AG04450 (cell line): ENCODE data around the gene LEFTY2. TPM values are rescaled to one million over a fixed set of nuclear protein-coding genes. Genes with fewer than 3 reads are reported as not detected.

Source experiments
- CTCF ChIA-PET: fragments of 300-600, 350-600 bp; formaldehyde crosslinking; extraction: SDS; loops from one replicate; lab custom pipeline; 2022; ENCODE audit warnings: antibody characterized with exemption, inconsistent platforms; lab: Charles Lee
- POLR2A ChIA-PET: fragments of 350-600 bp; formaldehyde crosslinking; extraction: SDS; loops from one replicate; lab custom pipeline; 2021; ENCODE audit warnings: antibody characterized with exemption, inconsistent platforms; lab: Yijun Ruan, JAX
- DNase-seq: peaks from one replicate; pipeline ENCODE4 v3.0.0-alpha.2; 2011; ENCODE audit warnings: low read depth, low spot score
- H3K27ac ChIP-seq: one replicate; pipeline ENCODE4 v1.5.1; 2012; ENCODE audit warnings: low read depth, low read length, control low read depth
- H3K27me3 ChIP-seq: one replicate; pipeline ENCODE4 v1.6.0; 2012; ENCODE audit warnings: low read length; ENCODE audit not compliant: control insufficient read depth, insufficient read depth
- H3K4me3 ChIP-seq: 2 replicates; pipeline ENCODE4 v1.5.1; 2011; ENCODE audit warnings: mild to moderate bottlenecking, low read depth, low read length, control low read depth
- H3K9me3 ChIP-seq: 2 replicates; pipeline ENCODE4 v1.5.1; 2012; ENCODE audit warnings: low read length; ENCODE audit not compliant: control insufficient read depth, insufficient read depth
- polyA minus RNA-seq: library from RNA; depleted of rRNA, polyadenylated mRNA; stranded (reverse); fragments of >200 nt; gene quantifications from 2 replicates; pipeline ENCODE4 v1.2.3, GENCODE V29; 2011; rRNA and poly(A)+ RNA removed
- polyA plus RNA-seq: library from polyadenylated mRNA; depleted of rRNA; stranded (reverse); fragments of >200 nt; gene quantifications from 2 replicates; pipeline ENCODE4 v1.2.3, GENCODE V29; 2011; rRNA removed
- TF ChIP-seq, protein P1 (sequence below): IDR thresholded peaks from 2 replicates; pipeline ENCODE4 v1.5.1; 2011; ENCODE audit warnings: low read depth, low read length, control low read depth, inconsistent platforms

Gene LEFTY2
- polyA plus RNA-seq (not detected in 2 replicates), polyA minus RNA-seq (not detected in 2 replicates)

DNA sequence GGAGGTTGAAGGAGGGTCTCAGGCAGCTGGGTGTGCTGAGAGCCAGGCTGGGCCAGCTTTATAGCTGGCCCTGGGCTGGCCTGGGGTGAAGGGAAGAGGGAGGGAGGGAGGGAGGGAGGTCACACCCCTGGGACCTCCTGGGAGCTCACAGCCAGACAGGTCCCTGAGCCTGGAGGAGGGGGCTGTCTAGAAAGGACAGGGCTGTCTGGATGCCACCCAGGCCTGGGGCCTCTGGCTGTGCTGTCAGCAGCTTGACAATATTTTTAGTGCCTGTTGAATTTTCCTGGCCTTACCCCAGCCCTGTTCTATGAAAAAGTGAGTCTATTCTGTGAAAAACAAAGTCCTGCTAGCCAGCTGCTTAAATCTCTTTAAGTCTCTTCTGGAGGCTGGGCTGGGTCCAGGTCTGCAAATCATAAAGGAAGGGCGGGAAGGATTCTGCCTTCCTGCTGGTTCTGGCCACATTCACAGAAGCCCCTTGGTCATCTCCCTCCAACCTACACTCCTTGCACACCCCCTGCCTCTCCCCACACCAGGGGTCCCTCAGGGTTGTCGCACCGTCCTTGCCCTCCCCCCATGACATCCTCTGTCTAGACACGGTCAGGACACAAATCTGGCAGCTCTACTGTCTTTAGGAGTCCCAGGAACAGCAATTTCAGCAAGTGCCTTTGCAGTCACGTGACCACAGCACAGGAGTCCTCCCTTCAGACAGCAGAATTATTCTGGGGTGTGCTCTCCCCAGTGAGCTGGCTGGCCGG is at the start of gene LEFTY2:
Gene LEFTY2 (minus strand): TSS at position 34 of the 755 bp plus-strand sequence. CDS start 80 bp downstream, outside the sequence.
- CTCF ChIA-PET = no interaction called here
- no peak for DNase-seq
- Histone ChIP-seq H3K27me3 (peaks cover 9% of the 10 kb centered on the region), H3K27ac (no peak within 1 kb of the TSS), H3K9me3 (no peaks in the 10 kb centered on the region; the same call in 1 of the 2 replicates), H3K4me3 (no peak within 1 kb of the TSS)
- TF ChIP-seq, protein P1, sequence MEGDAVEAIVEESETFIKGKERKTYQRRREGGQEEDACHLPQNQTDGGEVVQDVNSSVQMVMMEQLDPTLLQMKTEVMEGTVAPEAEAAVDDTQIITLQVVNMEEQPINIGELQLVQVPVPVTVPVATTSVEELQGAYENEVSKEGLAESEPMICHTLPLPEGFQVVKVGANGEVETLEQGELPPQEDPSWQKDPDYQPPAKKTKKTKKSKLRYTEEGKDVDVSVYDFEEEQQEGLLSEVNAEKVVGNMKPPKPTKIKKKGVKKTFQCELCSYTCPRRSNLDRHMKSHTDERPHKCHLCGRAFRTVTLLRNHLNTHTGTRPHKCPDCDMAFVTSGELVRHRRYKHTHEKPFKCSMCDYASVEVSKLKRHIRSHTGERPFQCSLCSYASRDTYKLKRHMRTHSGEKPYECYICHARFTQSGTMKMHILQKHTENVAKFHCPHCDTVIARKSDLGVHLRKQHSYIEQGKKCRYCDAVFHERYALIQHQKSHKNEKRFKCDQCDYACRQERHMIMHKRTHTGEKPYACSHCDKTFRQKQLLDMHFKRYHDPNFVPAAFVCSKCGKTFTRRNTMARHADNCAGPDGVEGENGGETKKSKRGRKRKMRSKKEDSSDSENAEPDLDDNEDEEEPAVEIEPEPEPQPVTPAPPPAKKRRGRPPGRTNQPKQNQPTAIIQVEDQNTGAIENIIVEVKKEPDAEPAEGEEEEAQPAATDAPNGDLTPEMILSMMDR = no peak
- POLR2A ChIA-PET = interaction anchor here (0.5 to 1.0 kb wide), 2 partner anchors 17 to 123 kb away, joined by 3 read pairs; partner anchors contain the start of gene PYCR2

DNA sequence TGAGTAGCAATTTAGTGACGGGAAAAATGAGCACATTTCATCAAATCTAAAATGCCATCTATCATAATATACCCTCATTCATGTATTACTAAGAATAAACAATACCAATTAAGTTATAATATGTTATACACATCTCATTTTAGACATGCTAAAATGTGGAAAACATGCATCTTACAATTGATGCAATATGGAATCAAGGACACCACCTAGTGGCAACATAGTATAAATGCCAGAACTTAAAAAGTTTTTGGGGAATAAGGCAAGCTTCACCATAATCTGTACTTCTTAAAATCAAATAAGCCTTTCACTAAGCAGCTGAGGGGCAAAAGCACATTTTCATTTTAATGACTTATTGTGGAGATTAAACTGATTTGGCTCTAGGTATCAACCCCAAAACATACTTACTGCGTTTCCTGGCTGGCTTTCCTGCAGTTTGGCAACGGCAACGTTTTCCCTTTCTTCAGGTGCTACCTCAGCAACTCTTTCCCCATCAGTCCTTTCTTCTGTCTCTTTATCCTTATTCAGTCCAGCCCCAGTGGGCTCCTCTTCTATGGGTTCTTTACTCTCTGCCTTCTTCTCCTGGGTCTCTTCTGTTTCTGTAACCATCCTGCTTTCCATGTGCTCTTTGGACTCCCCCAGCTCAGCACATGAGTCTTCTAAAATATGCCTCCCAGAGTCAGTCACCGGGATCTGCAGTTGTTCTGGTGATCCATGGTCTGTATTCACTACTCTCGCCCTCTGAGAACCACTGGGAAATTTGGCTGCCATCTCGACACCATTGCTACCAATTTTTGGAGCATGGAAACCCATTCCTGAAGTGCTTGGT is 46.7 kb upstream of the LEFTY2 start:
- H3K27ac ChIP-seq = no peak overlapping the region
- POLR2A ChIA-PET = no interaction called here
- peak; percentile 20 for DNase-seq

GRCh38 chr1:225981714-225982113 is 40.7 kb upstream of the LEFTY2 start:
- no peaks in the 10 kb centered on the region for H3K27me3 ChIP-seq
- TF ChIP-seq, protein P1 = no peak
- ChIA-PET POLR2A (no interaction called here), CTCF (interaction anchor here (0.6 to 2.0 kb wide), 3 partner anchors 10 to 507 kb away, joined by 3 to 8 read pairs (median 5); no protein-coding TSS in a partner anchor)
- no peak for DNase-seq
- no peak overlapping the region for H3K27ac ChIP-seq
- H3K4me3 ChIP-seq = no peak overlapping the region
- peaks cover 10% of the 10 kb centered on the region for H3K9me3 ChIP-seq

More for the DNA sequence above, 46.7 kb upstream of the LEFTY2 start:
- TF ChIP-seq, protein P1 = peak; percentile 79
- Histone ChIP-seq H3K9me3 (no peaks in the 10 kb centered on the region), H3K27me3 (no peaks in the 10 kb centered on the region), H3K4me3 (no peak overlapping the region)
- CTCF ChIA-PET = interaction anchor here (0.6 to 4.0 kb wide), 35 partner anchors 8 to 759 kb away, joined by 3 to 36 read pairs (median 4); partner anchors contain the start of genes ENAH, SDE2, SRP9 and TMEM63A

DNA sequence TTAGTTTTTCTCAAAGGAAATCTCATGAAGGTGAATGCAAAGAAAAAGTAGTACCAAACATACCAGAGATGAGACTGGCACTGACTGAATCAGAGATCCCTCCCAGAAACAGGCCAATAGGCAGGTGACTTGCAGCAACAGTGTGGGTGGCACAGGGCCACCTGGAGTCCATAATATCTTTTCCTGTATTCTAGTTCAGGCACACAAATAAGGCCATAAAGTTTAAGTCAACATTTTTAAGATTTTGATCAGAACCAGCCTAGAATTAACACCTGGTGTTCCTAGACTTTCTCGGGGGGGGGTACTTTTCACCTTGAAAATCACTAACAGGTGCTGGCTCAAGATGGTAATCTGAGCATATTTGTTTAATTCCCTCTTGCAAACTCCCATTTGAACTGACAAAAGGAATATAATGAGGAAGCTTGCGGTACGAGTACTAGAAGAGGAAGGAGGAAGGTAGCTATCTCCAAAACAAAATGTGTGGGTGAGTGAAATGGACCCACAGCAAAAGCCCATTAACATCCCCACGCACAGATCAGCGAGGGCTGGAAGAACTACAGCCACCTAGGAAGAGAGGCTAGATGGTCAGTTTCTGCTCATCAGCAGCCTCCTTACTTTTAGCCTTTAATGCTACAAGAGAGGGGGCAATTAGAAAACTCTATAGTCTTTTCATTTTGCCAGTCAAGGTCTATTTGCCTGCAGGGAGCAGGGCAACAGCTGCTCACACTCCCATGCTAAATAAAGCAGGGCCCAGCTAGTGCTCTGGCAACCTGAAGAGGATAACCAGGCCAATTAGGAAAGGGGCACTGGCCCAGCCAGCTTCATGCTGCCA is 39.2 kb upstream of the LEFTY2 start:
- no peak overlapping the region for H3K27ac ChIP-seq
- H3K27me3 ChIP-seq = no peaks in the 10 kb centered on the region
- H3K9me3 ChIP-seq = peaks cover 10% of the 10 kb centered on the region
- H3K4me3 ChIP-seq = no peak overlapping the region
- ChIA-PET CTCF (interaction anchor here (0.6 to 2.0 kb wide), 5 partner anchors 84 to 1026 kb away, joined by 3 to 8 read pairs (median 4); no protein-coding TSS in a partner anchor), POLR2A (no interaction called here)
- no peak for DNase-seq
- TF ChIP-seq, protein P1 = no peak
